ENCODE data around the gene SARDH.

- TF ChIP-seq CTCF (IDR thresholded peaks at IDR 0.05), result no peak
- no peak for TF ChIP-seq POLR2A (IDR thresholded peaks at IDR 0.05)
These were observed 21.8 kb upstream of the SARDH start for GRCh38 chr9:133759946-133760345.

All from esophagus squamous epithelium (tissue), 4 donors.